Stomach smooth muscle (tissue), 2 donors: ENCODE measurements around the gene CAPN13.

Experiments
- H3K27ac ChIP-seq: one replicate; pipeline ENCODE4 v1.7.0; 2013; ENCODE audit warnings: mild to moderate bottlenecking, low read length, inconsistent platforms
- H3K27me3 ChIP-seq, 2 donors: one replicate each; pipeline ENCODE4 v1.7.0; 2013; ENCODE audit warnings: low read length in 2 of 2; ENCODE audit not compliant: insufficient read depth in 2 of 2, control insufficient read depth in 1 of 2
- H3K36me3 ChIP-seq, 2 donors: one replicate each; pipeline ENCODE4 v1.7.0; 2013; ENCODE audit warnings: low read length in 2 of 2; ENCODE audit not compliant: control insufficient read depth in 2 of 2, insufficient read depth in 2 of 2
- H3K4me1 ChIP-seq: one replicate; pipeline ENCODE4 v1.7.0; 2013; ENCODE audit warnings: low read length; ENCODE audit not compliant: control insufficient read depth, insufficient read depth
- H3K4me3 ChIP-seq, 2 donors: one replicate each; pipeline ENCODE4 v1.7.0; 2013; ENCODE audit warnings: low read length in 2 of 2
- H3K9ac ChIP-seq, 2 donors: one replicate each; pipeline ENCODE4 v1.7.0; 2013; ENCODE audit warnings: low read length in 2 of 2, mild to moderate bottlenecking in 1 of 2
- H3K9me3 ChIP-seq, 2 donors: one replicate each; pipeline ENCODE4 v1.7.0; 2013; ENCODE audit warnings: low read length in 2 of 2; ENCODE audit not compliant: control insufficient read depth in 2 of 2
- donor health status: healthy.
- donor health status: Pancreatic carcinoma.

Gene CAPN13

GRCh38 chr2:30807249-30807648, at the start of gene CAPN13:
Gene CAPN13 (minus strand): TSS chr2:30807446. CDS start chr2:30787325, 20,121 bp downstream.
- H3K9me3 ChIP-seq, result no peaks in the 10 kb centered on the region
- peaks cover 0 to 8% of the 10 kb centered on the region in 2 donors for H3K27me3 ChIP-seq
- H3K27ac ChIP-seq, result no peak within 1 kb of the TSS
- H3K9ac ChIP-seq, result no peak within 1 kb of the TSS
- H3K4me1 ChIP-seq, result no peaks in the 10 kb centered on the region
- no peaks in the 10 kb centered on the region for H3K36me3 ChIP-seq
- no peak within 1 kb of the TSS for H3K4me3 ChIP-seq

GRCh38 chr2:30847841-30848240, 40.6 kb upstream of the CAPN13 start:
- H3K9ac ChIP-seq, result no peak overlapping the region
- H3K27ac ChIP-seq, result no peak overlapping the region
- H3K9me3 ChIP-seq, result peaks cover 0 to 3% of the 10 kb centered on the region in 2 donors

GRCh38 chr2:30847329-30847728, 40.1 kb upstream of the CAPN13 start:
- Histone ChIP-seq H3K27ac (no peak overlapping the region), H3K9ac (no peak overlapping the region), H3K9me3 (peaks cover 0 to 3% of the 10 kb centered on the region in 2 donors), H3K4me1 (no peaks in the 10 kb centered on the region), H3K27me3 (no peaks in the 10 kb centered on the region), H3K36me3 (no peaks in the 10 kb centered on the region), H3K4me3 (no peak overlapping the region)

More at GRCh38 chr2:30847841-30848240, 40.6 kb upstream of the CAPN13 start:
- H3K27me3 ChIP-seq, result no peaks in the 10 kb centered on the region
- H3K4me3 ChIP-seq, result no peak overlapping the region
- no peaks in the 10 kb centered on the region for H3K36me3 ChIP-seq
- no peaks in the 10 kb centered on the region for H3K4me1 ChIP-seq

GRCh38 chr2:30828586-30828985, 21.3 kb upstream of the CAPN13 start:
- Histone ChIP-seq H3K9ac (no peak overlapping the region), H3K4me1 (no peaks in the 10 kb centered on the region), H3K9me3 (no peaks in the 10 kb centered on the region), H3K27ac (no peak overlapping the region), H3K27me3 (no peaks in the 10 kb centered on the region), H3K36me3 (no peaks in the 10 kb centered on the region), H3K4me3 (no peak overlapping the region)

GRCh38 chr2:30826916-30827315, 19.7 kb upstream of the CAPN13 start:
- Histone ChIP-seq H3K9ac (no peak overlapping the region), H3K9me3 (no peaks in the 10 kb centered on the region), H3K4me1 (no peaks in the 10 kb centered on the region), H3K4me3 (no peak overlapping the region), H3K27ac (no peak overlapping the region), H3K27me3 (no peaks in the 10 kb centered on the region), H3K36me3 (no peaks in the 10 kb centered on the region)

GRCh38 chr2:30826481-30826880, 19.2 kb upstream of the CAPN13 start:
- H3K9me3 ChIP-seq, result no peaks in the 10 kb centered on the region
- H3K27me3 ChIP-seq, result no peaks in the 10 kb centered on the region
- no peak overlapping the region for H3K9ac ChIP-seq
- no peaks in the 10 kb centered on the region for H3K36me3 ChIP-seq
- H3K27ac ChIP-seq, result no peak overlapping the region
- H3K4me1 ChIP-seq, result no peaks in the 10 kb centered on the region
- no peak overlapping the region for H3K4me3 ChIP-seq

- H3K9ac ChIP-seq, result no peak overlapping the region
- H3K27ac ChIP-seq, result no peak overlapping the region
- H3K4me3 ChIP-seq, result no peak overlapping the region
Measured at GRCh38 chr2:30823452-30823851, 16.2 kb upstream of the CAPN13 start.

GRCh38 chr2:30821960-30822359, 14.7 kb upstream of the CAPN13 start:
- H3K9me3 ChIP-seq, result no peaks in the 10 kb centered on the region
- no peak overlapping the region for H3K9ac ChIP-seq
- H3K4me3 ChIP-seq, result no peak overlapping the region
- no peak overlapping the region for H3K27ac ChIP-seq
- H3K4me1 ChIP-seq, result no peaks in the 10 kb centered on the region
- H3K27me3 ChIP-seq, result no peaks in the 10 kb centered on the region
- no peaks in the 10 kb centered on the region for H3K36me3 ChIP-seq

More at GRCh38 chr2:30823452-30823851, 16.2 kb upstream of the CAPN13 start:
- Histone ChIP-seq H3K9me3 (no peaks in the 10 kb centered on the region), H3K27me3 (no peaks in the 10 kb centered on the region), H3K36me3 (no peaks in the 10 kb centered on the region), H3K4me1 (no peaks in the 10 kb centered on the region)

GRCh38 chr2:30820381-30821055, 13.3 kb upstream of the CAPN13 start:
- Histone ChIP-seq H3K4me3 (no peak overlapping the region), H3K4me1 (no peaks in the 10 kb centered on the region), H3K27ac (no peak overlapping the region), H3K9ac (no peak overlapping the region), H3K9me3 (no peaks in the 10 kb centered on the region), H3K36me3 (no peaks in the 10 kb centered on the region), H3K27me3 (no peaks in the 10 kb centered on the region)

- Histone ChIP-seq H3K36me3 (no peaks in the 10 kb centered on the region), H3K4me3 (no peak overlapping the region), H3K9me3 (peaks cover 3 to 5% of the 10 kb centered on the region in 2 donors), H3K9ac (no peak overlapping the region), H3K4me1 (no peaks in the 10 kb centered on the region), H3K27ac (no peak overlapping the region), H3K27me3 (peaks cover 0 to 8% of the 10 kb centered on the region in 2 donors)
Measured at GRCh38 chr2:30809938-30810337, 2.7 kb upstream of the CAPN13 start.

- no peak overlapping the region for H3K4me3 ChIP-seq
- no peak overlapping the region for H3K9ac ChIP-seq
- no peaks in the 10 kb centered on the region for H3K36me3 ChIP-seq
- peaks cover 0 to 8% of the 10 kb centered on the region in 2 donors for H3K27me3 ChIP-seq
- H3K4me1 ChIP-seq, result no peaks in the 10 kb centered on the region
- no peak overlapping the region for H3K27ac ChIP-seq
- H3K9me3 ChIP-seq, result peaks cover 0 to 5% of the 10 kb centered on the region in 2 donors
Measured at GRCh38 chr2:30808695-30809094, 1.4 kb upstream of the CAPN13 start.
